HepG2 (cell line): ENCODE data around the gene UNC5B. TPM values are rescaled to one million over a fixed set of nuclear protein-coding genes. Genes with fewer than 3 reads are reported as not detected.

Experiments used
- ARHGAP35 ChIP-seq: sonication (generic); formaldehyde crosslinking; IDR thresholded peaks from 2 replicates; pipeline ENCODE4 v1.9.0; 2022; ENCODE audit warnings: mild to moderate bottlenecking, inconsistent platforms, moderate library complexity, missing genetic modification reagents, borderline replicate concordance
- CCDC6 ChIP-seq: sonication (generic); formaldehyde crosslinking; IDR thresholded peaks from 2 replicates; pipeline ENCODE4 v1.8.1; 2022; ENCODE audit warnings: mild to moderate bottlenecking, missing genetic modification reagents, moderate library complexity
- HMG20A ChIP-seq: IDR thresholded peaks from 2 replicates; pipeline ENCODE4 v1.6.1; 2016; ENCODE audit warnings: borderline replicate concordance
- HOXA9 ChIP-seq: sonication (generic); formaldehyde crosslinking; IDR thresholded peaks from 2 replicates; pipeline ENCODE4 v1.8.1; 2022; ENCODE audit warnings: missing genetic modification reagents, mild to moderate bottlenecking, moderate library complexity, borderline replicate concordance
- IRF2 ChIP-seq: IDR thresholded peaks from 2 replicates; pipeline ENCODE4 v1.6.1; 2018; ENCODE audit warnings: missing genetic modification reagents, missing compliant biosample characterization
- KDM2A ChIP-seq: sonication (generic); formaldehyde crosslinking; IDR thresholded peaks from 2 replicates; pipeline ENCODE4 v1.4.0; 2020; ENCODE audit warnings: low read depth, missing genetic modification reagents, borderline replicate concordance
- MED1 ChIP-seq: sonication (generic); formaldehyde crosslinking; IDR thresholded peaks from 2 replicates; pipeline ENCODE4 v1.4.0; 2020; ENCODE audit warnings: missing genetic modification reagents
- NFYB ChIP-seq: sonication (generic); formaldehyde crosslinking; IDR thresholded peaks from 2 replicates; pipeline ENCODE4 v1.4.0; 2020; ENCODE audit warnings: missing genetic modification reagents
- RCOR2 ChIP-seq: IDR thresholded peaks from 2 replicates; pipeline ENCODE4 v1.6.1; 2016; ENCODE audit warnings: missing biosample characterization, missing genetic modification reagents
- SNRNP70 ChIP-seq: fragments of 200-400 bp; formaldehyde crosslinking; IDR thresholded peaks from 2 replicates; pipeline ENCODE4 v1.6.1; 2017; ENCODE audit warnings: mild to moderate bottlenecking, low read depth, low read length, moderate library complexity
- TCF7 ChIP-seq: sonication (generic); IDR thresholded peaks from 2 replicates; pipeline ENCODE4 v1.6.1; 2016; ENCODE audit warnings: antibody characterized with exemption, low read depth
- U2AF1 ChIP-seq: fragments of 200-400 bp; formaldehyde crosslinking; optimal IDR thresholded peaks from 2 replicates; pipeline ENCODE3; 2017; ENCODE audit warnings: mild to moderate bottlenecking, low read depth, low read length
- ZNF10 ChIP-seq: sonication (generic); formaldehyde crosslinking; IDR thresholded peaks from 2 replicates; pipeline ENCODE4 v1.4.0; 2020; ENCODE audit warnings: mild to moderate bottlenecking, low read depth, missing genetic modification reagents, borderline replicate concordance
- ZNF124 ChIP-seq: sonication (generic); formaldehyde crosslinking; IDR thresholded peaks from 2 replicates; pipeline ENCODE4 v1.4.0; 2020; ENCODE audit warnings: missing genetic modification reagents
- ZNF484 ChIP-seq: sonication (generic); formaldehyde crosslinking; IDR thresholded peaks from 2 replicates; pipeline ENCODE4 v1.5.1; 2020; ENCODE audit warnings: mild to moderate bottlenecking, low read depth, missing genetic modification reagents, borderline replicate concordance
- ZNF615 ChIP-seq: sonication (generic); formaldehyde crosslinking; IDR thresholded peaks from 2 replicates; pipeline ENCODE4 v1.5.0; 2020; ENCODE audit warnings: mild to moderate bottlenecking, missing genetic modification reagents, borderline replicate concordance
- ZNF878 ChIP-seq: sonication (generic); formaldehyde crosslinking; IDR thresholded peaks from 2 replicates; pipeline ENCODE4 v1.8.1; 2023; ENCODE audit warnings: mild to moderate bottlenecking, missing genetic modification reagents, moderate library complexity
- ZSCAN29 ChIP-seq: sonication (generic); formaldehyde crosslinking; conservative IDR thresholded peaks from 2 replicates; pipeline ENCODE4 v1.4.0; 2020; ENCODE audit warnings: mild to moderate bottlenecking, missing genetic modification reagents
- polyA plus RNA-seq, 8 experiments: library from polyadenylated mRNA; depleted of rRNA in 3 of 8; stranded (reverse) in 7 of 8; unstranded in 1 of 8; fragments of >200 nt; fragmentation: Illumina TruSeq in 4 of 8; extraction: Trizol in 4 of 8; gene quantifications; 2 replicates each; pipeline versions ENCODE4 v1.2.1 to v1.2.3, GENCODE V29; 2011 to 2016; ENCODE audit warnings: low read depth in 4 of 8, missing spikeins in 1 of 8, mixed read lengths in 1 of 8; ENCODE audit not compliant: insufficient read depth in 1 of 8
- total RNA-seq, 5 experiments: library from RNA; depleted of rRNA; stranded (reverse); fragments of >200 nt; fragmentation: Illumina TruSeq; extraction: Trizol; gene quantifications; 2 replicates each; pipeline ENCODE4 v1.2.3, GENCODE V29; 2016; ENCODE audit warnings: low read depth in 1 of 5
- TF ChIP-seq, protein P1 (sequence below): sonication (generic); formaldehyde crosslinking; IDR thresholded peaks from 2 replicates; pipeline ENCODE4 v1.5.0; 2020; ENCODE audit warnings: missing genetic modification reagents
- TF ChIP-seq, protein P2 (sequence below): sonication (generic); formaldehyde crosslinking; IDR thresholded peaks from 2 replicates; pipeline ENCODE4 v1.5.0; 2020; ENCODE audit warnings: missing genetic modification reagents, mild to moderate bottlenecking, borderline replicate concordance
- TF ChIP-seq, protein P3 (sequence below): sonication (generic); formaldehyde crosslinking; conservative IDR thresholded peaks from 2 replicates; pipeline ENCODE4 v1.4.0; 2020; ENCODE audit warnings: missing genetic modification reagents
- TF ChIP-seq, protein P4 (sequence below): sonication (generic); formaldehyde crosslinking; IDR thresholded peaks from 2 replicates; pipeline ENCODE4 v1.5.1; 2020; ENCODE audit warnings: missing genetic modification reagents, mild to moderate bottlenecking, borderline replicate concordance
- TF ChIP-seq, protein P5 (sequence below): sonication (generic); formaldehyde crosslinking; IDR thresholded peaks from 2 replicates; pipeline ENCODE4 v1.4.0; 2020; ENCODE audit warnings: mild to moderate bottlenecking, missing genetic modification reagents

The UNC5B gene
- total and polyA plus RNA-seq, 2 of the 13 experiments (the other 11 are each of a cell fraction or from before 2014, with no cell fraction given): 0.07 TPM

GRCh38 chr10:71339796-71340589 is 127.6 kb downstream of the UNC5B start (continued):
- TF ChIP-seq, protein P1, sequence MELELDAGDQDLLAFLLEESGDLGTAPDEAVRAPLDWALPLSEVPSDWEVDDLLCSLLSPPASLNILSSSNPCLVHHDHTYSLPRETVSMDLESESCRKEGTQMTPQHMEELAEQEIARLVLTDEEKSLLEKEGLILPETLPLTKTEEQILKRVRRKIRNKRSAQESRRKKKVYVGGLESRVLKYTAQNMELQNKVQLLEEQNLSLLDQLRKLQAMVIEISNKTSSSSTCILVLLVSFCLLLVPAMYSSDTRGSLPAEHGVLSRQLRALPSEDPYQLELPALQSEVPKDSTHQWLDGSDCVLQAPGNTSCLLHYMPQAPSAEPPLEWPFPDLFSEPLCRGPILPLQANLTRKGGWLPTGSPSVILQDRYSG (CRISPR knock-in tag): no peak
- TF ChIP-seq IRF2 (CRISPR knock-in tag) (peak; percentile 95), MED1 (CRISPR knock-in tag) (peak; percentile 98), TCF7 (peak; percentile 59), KDM2A (peak; percentile 67; the same call in 1 of the 2 replicates), NFYB (peak; percentile 34; the same call in 1 of the 2 replicates), ZSCAN29 (CRISPR knock-in tag) (peak; percentile 86; the same call in 1 of the 2 replicates), HOXA9 (no peak), ZNF878 (CRISPR knock-in tag) (no peak), ZNF615 (CRISPR knock-in tag) (no peak), HMG20A (CRISPR knock-in tag) (peak; percentile 86), SNRNP70 (no peak), ARHGAP35 (CRISPR knock-in tag) (no peak), U2AF1 (peak; percentile 90), ZNF10 (CRISPR knock-in tag) (no peak), RCOR2 (CRISPR knock-in tag) (peak; percentile 87), ZNF484 (CRISPR knock-in tag) (no peak), ZNF124 (CRISPR knock-in tag) (no peak; the same call in 1 of the 2 replicates), CCDC6 (CRISPR knock-in tag) (peak; percentile 60; the same call in 1 of the 2 replicates)
- TF ChIP-seq, protein P2, sequence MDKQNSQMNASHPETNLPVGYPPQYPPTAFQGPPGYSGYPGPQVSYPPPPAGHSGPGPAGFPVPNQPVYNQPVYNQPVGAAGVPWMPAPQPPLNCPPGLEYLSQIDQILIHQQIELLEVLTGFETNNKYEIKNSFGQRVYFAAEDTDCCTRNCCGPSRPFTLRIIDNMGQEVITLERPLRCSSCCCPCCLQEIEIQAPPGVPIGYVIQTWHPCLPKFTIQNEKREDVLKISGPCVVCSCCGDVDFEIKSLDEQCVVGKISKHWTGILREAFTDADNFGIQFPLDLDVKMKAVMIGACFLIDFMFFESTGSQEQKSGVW (CRISPR knock-in tag): no peak
- TF ChIP-seq, protein P3, sequence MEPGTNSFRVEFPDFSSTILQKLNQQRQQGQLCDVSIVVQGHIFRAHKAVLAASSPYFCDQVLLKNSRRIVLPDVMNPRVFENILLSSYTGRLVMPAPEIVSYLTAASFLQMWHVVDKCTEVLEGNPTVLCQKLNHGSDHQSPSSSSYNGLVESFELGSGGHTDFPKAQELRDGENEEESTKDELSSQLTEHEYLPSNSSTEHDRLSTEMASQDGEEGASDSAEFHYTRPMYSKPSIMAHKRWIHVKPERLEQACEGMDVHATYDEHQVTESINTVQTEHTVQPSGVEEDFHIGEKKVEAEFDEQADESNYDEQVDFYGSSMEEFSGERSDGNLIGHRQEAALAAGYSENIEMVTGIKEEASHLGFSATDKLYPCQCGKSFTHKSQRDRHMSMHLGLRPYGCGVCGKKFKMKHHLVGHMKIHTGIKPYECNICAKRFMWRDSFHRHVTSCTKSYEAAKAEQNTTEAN (CRISPR knock-in tag): peak; percentile 96
- TF ChIP-seq, protein P4, sequence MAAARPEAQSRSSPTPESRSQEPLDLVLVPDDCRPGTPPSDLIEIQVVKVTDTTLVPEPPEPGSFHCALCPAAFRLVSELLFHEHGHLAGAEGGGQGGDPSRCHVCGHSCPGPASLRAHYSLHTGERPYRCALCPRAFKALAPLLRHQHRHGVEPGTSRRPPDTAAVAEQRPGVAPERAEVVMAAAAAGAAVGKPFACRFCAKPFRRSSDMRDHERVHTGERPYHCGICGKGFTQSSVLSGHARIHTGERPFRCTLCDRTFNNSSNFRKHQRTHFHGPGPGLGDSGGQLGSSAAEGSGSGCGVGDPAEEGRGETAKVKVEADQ (CRISPR knock-in tag): 0 out of 2 replicates have a peak, but pooled peaks have one; percentile 52
- TF ChIP-seq, protein P5, sequence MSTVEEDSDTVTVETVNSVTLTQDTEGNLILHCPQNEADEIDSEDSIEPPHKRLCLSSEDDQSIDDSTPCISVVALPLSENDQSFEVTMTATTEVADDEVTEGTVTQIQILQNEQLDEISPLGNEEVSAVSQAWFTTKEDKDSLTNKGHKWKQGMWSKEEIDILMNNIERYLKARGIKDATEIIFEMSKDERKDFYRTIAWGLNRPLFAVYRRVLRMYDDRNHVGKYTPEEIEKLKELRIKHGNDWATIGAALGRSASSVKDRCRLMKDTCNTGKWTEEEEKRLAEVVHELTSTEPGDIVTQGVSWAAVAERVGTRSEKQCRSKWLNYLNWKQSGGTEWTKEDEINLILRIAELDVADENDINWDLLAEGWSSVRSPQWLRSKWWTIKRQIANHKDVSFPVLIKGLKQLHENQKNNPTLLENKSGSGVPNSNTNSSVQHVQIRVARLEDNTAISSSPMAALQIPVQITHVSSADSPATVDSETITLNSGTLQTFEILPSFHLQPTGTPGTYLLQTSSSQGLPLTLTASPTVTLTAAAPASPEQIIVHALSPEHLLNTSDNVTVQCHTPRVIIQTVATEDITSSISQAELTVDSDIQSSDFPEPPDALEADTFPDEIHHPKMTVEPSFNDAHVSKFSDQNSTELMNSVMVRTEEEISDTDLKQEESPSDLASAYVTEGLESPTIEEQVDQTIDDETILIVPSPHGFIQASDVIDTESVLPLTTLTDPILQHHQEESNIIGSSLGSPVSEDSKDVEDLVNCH: no peak
